WERI-Rb-1 (cell line): ENCODE data around the gene GYG2.

ENCODE experiments used
- DNase-seq: peaks from one replicate; pipeline ENCODE4 v3.0.0-alpha.2; 2020
- H3K27ac ChIP-seq: fragments of 250-450 bp; sonication (Bioruptor Pico); 2 replicates; pipeline ENCODE4 v1.5.1; 2020; ENCODE audit warnings: mild to moderate bottlenecking, moderate library complexity
- H3K27me3 ChIP-seq: fragments of 250-450 bp; sonication (Bioruptor Pico); 2 replicates; pipeline ENCODE4 v1.5.1; 2021; ENCODE audit warnings: mild to moderate bottlenecking, low read depth, moderate library complexity; ENCODE audit not compliant: insufficient read depth, severe bottlenecking
- H3K36me3 ChIP-seq: fragments of 250-450 bp; sonication (Bioruptor Pico); 2 replicates; pipeline ENCODE4 v1.5.1; 2020; ENCODE audit warnings: mild to moderate bottlenecking, moderate library complexity
- H3K4me3 ChIP-seq: 2 replicates; pipeline ENCODE4 v1.5.1; 2011; ENCODE audit warnings: low read depth, mild to moderate bottlenecking, control low read depth, low read length
- H3K9me3 ChIP-seq: fragments of 250-450 bp; sonication (Bioruptor Pico); 2 replicates; pipeline ENCODE4 v1.5.1; 2021; ENCODE audit warnings: mild to moderate bottlenecking, moderate library complexity; ENCODE audit not compliant: severe bottlenecking
- TF ChIP-seq, protein P1 (sequence below): IDR thresholded peaks from 2 replicates; pipeline ENCODE4 v1.5.1; 2011; ENCODE audit warnings: low read depth, mild to moderate bottlenecking, control low read depth, inconsistent platforms, low read length

GYG2 gene

DNA sequence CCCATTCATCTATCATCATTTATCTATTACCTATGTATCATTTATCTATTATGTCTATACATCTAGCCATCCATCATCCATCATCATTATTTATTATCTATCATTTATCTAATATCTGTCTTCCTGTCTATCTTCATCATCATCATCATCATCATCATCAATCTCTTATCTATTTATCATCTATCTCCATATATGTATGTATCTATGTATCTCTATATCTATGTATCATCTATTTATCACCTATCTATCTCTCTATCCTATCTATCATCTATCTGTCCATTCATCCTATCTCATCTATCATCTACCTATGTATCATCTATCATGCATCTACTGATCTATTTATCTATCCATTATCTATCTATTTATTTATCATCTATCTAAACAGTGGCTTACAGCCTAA is 3.8 kb upstream of the GYG2 start:
- H3K27ac ChIP-seq: no peak overlapping the region
- TF ChIP-seq, protein P1, sequence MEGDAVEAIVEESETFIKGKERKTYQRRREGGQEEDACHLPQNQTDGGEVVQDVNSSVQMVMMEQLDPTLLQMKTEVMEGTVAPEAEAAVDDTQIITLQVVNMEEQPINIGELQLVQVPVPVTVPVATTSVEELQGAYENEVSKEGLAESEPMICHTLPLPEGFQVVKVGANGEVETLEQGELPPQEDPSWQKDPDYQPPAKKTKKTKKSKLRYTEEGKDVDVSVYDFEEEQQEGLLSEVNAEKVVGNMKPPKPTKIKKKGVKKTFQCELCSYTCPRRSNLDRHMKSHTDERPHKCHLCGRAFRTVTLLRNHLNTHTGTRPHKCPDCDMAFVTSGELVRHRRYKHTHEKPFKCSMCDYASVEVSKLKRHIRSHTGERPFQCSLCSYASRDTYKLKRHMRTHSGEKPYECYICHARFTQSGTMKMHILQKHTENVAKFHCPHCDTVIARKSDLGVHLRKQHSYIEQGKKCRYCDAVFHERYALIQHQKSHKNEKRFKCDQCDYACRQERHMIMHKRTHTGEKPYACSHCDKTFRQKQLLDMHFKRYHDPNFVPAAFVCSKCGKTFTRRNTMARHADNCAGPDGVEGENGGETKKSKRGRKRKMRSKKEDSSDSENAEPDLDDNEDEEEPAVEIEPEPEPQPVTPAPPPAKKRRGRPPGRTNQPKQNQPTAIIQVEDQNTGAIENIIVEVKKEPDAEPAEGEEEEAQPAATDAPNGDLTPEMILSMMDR: no peak
- H3K27me3 ChIP-seq: no peaks in the 10 kb centered on the region
- DNase-seq: no peak
- H3K36me3 ChIP-seq: no peaks in the 10 kb centered on the region
- no peak overlapping the region for H3K4me3 ChIP-seq
- no peaks in the 10 kb centered on the region for H3K9me3 ChIP-seq

DNA sequence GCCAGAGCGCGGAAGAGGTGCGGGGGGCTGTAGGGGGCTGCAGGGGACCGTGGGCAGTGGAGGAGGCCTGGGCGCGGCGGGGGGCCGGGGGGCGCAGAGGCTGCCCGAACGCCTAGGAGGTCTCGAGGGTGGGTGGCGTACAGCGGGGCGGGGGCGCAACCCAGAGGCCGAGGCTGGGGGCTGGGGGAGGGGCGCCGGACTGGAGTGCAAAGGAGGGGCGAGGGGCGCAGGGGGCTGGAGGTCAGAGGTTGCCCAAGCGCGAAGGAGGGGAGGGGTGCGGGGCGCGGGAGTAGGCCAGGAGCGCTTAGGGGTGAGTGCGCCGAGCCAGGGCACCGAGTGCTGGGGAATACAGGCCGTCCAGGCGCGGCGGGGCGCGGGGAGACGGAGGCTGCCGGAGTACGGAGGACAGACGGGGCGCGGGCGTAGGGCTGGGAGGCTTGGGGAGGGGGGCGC is 255 bp downstream of the GYG2 start:
- Histone ChIP-seq H3K36me3 (no peaks in the 10 kb centered on the region; the same call in 1 of the 2 replicates), H3K27ac (no peak overlapping the region), H3K4me3 (peak overlapping the region; percentile 61), H3K9me3 (no peaks in the 10 kb centered on the region), H3K27me3 (no peaks in the 10 kb centered on the region)
- peak; percentile 32 for DNase-seq
- TF ChIP-seq, protein P1: no peak

DNA sequence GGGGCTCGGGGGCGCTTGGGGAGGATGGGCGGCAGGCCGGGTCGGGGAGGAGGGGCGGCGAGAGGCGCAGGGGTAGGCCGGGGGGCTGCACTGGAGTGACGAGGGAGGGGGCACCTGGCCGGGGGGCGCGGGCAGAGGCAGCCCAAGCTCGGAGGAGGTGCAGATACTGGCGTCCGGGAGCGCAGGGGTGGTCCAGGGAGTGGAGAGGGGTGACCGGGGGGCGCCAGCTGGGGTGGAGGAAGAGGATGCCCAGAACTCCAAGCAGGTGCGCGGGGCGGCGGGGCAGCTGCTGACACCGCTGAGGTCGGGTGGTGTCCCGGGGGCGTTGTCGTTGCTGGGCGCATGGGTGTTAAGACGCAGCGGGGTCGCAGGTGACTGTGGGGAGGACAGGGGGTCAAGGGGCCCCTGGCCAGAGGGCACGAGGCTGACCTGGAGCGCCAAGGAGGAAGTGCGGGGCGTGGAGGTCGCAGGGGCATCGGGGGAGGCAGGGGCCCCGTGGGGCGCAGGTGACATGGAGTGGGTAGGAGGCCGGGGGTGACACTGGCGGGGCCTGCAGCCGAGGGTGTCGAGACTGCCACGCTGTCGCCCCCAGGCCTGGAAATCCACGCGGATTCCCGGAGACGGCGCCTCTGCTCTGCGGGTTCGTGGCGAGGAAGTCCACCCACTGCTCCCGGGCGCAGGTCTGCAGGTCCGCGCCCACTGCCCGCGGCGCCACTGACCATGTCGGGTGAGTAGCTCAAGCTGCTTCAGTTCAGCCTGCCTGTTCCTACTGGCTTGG is 928 bp downstream of the GYG2 start:
- TF ChIP-seq, protein P1: no peak
- no peaks in the 10 kb centered on the region for H3K27me3 ChIP-seq

DNA sequence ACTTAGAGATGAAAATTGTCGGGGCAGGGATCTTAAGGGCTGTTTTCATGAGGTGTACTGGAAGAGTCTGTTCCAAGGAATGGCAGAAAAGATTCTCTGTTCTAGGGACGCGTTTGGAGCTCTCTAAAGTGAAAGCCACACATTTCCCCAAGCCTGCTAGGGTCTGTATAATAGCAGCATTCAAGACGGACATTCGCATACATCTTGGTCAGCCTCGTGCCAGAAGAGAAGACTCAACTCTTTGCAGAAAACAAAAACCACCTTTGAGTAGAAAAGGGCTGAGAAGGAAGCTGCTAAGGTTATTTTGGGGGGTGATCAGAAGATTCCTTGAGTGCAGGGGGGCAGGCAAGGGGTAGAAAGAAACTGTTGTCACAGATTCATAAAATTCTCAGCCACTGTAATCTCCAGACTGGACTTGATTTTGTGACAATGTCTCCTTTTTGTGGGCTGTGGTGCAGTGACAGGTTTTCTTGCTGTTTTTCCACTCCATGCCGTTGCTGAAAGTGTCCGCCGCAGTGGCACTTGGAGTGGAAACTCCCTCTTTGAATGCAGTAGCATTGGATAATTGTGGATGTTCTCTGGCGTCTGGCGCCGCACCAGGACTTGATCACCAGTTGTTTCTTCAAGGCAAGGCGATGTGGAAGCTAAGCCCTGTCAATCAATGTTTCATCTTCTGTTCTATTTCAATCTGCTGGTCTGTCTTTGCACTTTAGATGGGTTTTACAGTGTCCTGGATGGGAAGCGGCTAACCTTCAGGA is 2.9 kb downstream of the GYG2 start:
- TF ChIP-seq, protein P1: no peak

More for the DNA sequence above, 928 bp downstream of the GYG2 start:
- Histone ChIP-seq H3K4me3 (peak overlapping the region; percentile 61), H3K27ac (no peak overlapping the region), H3K36me3 (no peaks in the 10 kb centered on the region; the same call in 1 of the 2 replicates), H3K9me3 (no peaks in the 10 kb centered on the region)
- no peak for DNase-seq

DNA sequence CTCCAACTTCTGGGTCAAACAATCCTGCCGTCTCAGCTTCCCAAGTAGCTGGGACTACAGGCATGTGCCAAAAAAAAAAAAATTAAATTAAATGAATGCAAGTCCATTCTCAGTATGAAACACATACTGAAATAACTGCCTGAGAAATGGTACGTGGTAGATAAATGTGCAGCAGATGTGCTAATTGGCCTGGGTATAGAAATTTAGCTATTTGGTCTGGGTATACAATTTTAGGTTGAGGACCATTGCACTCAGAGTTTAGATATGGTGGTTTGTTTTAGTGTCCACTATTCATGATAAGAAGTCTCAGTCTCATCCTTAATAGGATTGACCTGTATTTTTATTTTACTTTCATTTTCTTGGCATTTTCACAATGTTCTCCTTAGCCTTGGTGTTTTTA is 9.2 kb downstream of the GYG2 start:
- Histone ChIP-seq H3K4me3 (no peak overlapping the region), H3K27me3 (no peaks in the 10 kb centered on the region), H3K9me3 (no peaks in the 10 kb centered on the region), H3K36me3 (no peaks in the 10 kb centered on the region), H3K27ac (no peak overlapping the region)
- TF ChIP-seq, protein P1: no peak
- DNase-seq: no peak

More for the DNA sequence above, 2.9 kb downstream of the GYG2 start:
- no peak overlapping the region for H3K4me3 ChIP-seq
- H3K27me3 ChIP-seq: no peaks in the 10 kb centered on the region
- no peaks in the 10 kb centered on the region; the same call in 1 of the 2 replicates for H3K36me3 ChIP-seq
- H3K27ac ChIP-seq: no peak overlapping the region
- no peak for DNase-seq
- no peaks in the 10 kb centered on the region for H3K9me3 ChIP-seq
